Liver (tissue), 9 donors: Measurements from ENCODE around the gene ARHGEF4. TPM values are rescaled to one million over a fixed set of nuclear protein-coding genes. Genes with fewer than 3 reads are reported as not detected.

Experiments
- DNase-seq: peaks from one replicate; pipeline ENCODE4 v3.0.0-alpha.2; 2017; ENCODE audit warnings: low spot score
- H3K27ac ChIP-seq, 2 donors: one replicate each; pipeline ENCODE4 v1.7.0; 2013; ENCODE audit warnings: inconsistent platforms in 2 of 2, low read length in 2 of 2, control low read depth in 1 of 2, low read depth in 1 of 2, mild to moderate bottlenecking in 1 of 2
- H3K27me3 ChIP-seq, 4 donors: one replicate each; pipeline versions ENCODE4 v1.6.1 to v1.7.0; 2013; ENCODE audit warnings: low read length in 3 of 4, inconsistent platforms in 1 of 4, mild to moderate bottlenecking in 1 of 4, moderate library complexity in 1 of 4; ENCODE audit not compliant: control insufficient read depth in 4 of 4, insufficient read depth in 4 of 4
- H3K36me3 ChIP-seq, 4 donors: one replicate each; pipeline versions ENCODE4 v1.6.1 to v1.7.0; 2013; ENCODE audit warnings: low read length in 3 of 4, mild to moderate bottlenecking in 3 of 4, low read depth in 1 of 4, moderate library complexity in 1 of 4; ENCODE audit not compliant: control insufficient read depth in 4 of 4, insufficient read depth in 3 of 4
- H3K4me1 ChIP-seq, 4 donors: one replicate each; pipeline versions ENCODE4 v1.6.1 to v1.7.0; 2013; ENCODE audit warnings: low read length in 3 of 4, mild to moderate bottlenecking in 3 of 4, moderate library complexity in 1 of 4; ENCODE audit not compliant: control insufficient read depth in 4 of 4, insufficient read depth in 4 of 4
- H3K4me3 ChIP-seq, 3 donors: one replicate each; pipeline versions ENCODE4 v1.6.1 to v1.7.0; 2013; ENCODE audit warnings: low read length in 3 of 3, control low read depth in 1 of 3, low read depth in 1 of 3, mild to moderate bottlenecking in 1 of 3
- H3K9ac ChIP-seq, 2 donors: one replicate each; pipeline ENCODE4 v1.7.0; 2013; ENCODE audit warnings: low read length in 2 of 2, mild to moderate bottlenecking in 2 of 2, moderate library complexity in 2 of 2, control low read depth in 1 of 2, low read depth in 1 of 2
- H3K9me3 ChIP-seq, 4 donors: one replicate each; pipeline versions ENCODE4 v1.6.1 to v1.7.0; 2013; ENCODE audit warnings: low read length in 3 of 4; ENCODE audit not compliant: control insufficient read depth in 4 of 4
- CTCF ChIP-seq: fragments of 150-350 bp; IDR thresholded peaks from 2 replicates; pipeline ENCODE4 v1.5.1; 2017; ENCODE audit warnings: improper control_type of control experiment, low read depth, low read length; ENCODE audit not compliant: missing input control
- EGR1 ChIP-seq, 2 donors: IDR thresholded peaks; 2 replicates each; pipeline ENCODE4 v1.6.1; 2016 to 2018; ENCODE audit warnings: antibody characterized with exemption in 2 of 2, low read depth in 2 of 2
- FOXA1 ChIP-seq: IDR thresholded peaks from 2 replicates; pipeline ENCODE4 v1.6.1; 2016; ENCODE audit warnings: antibody characterized with exemption
- GABPA ChIP-seq, 2 donors: IDR thresholded peaks in 1 of 2; conservative IDR thresholded peaks in 1 of 2; 2 replicates each; pipeline ENCODE4 v1.6.1; 2016; ENCODE audit warnings: antibody characterized with exemption in 2 of 2, mild to moderate bottlenecking in 1 of 2, moderate library complexity in 1 of 2
- HNF4A ChIP-seq, 2 donors: conservative IDR thresholded peaks; 2 replicates each; pipeline ENCODE4 v1.6.1; 2016; ENCODE audit warnings: antibody characterized with exemption in 2 of 2, mild to moderate bottlenecking in 2 of 2
- JUND ChIP-seq, 2 donors: IDR thresholded peaks; 2 replicates each; pipeline ENCODE4 v1.6.1; 2016; ENCODE audit warnings: antibody characterized with exemption in 2 of 2
- NR2F2 ChIP-seq: IDR thresholded peaks from 2 replicates; pipeline ENCODE4 v1.6.1; 2016; ENCODE audit warnings: antibody characterized with exemption
- REST ChIP-seq: IDR thresholded peaks from 2 replicates; pipeline ENCODE4 v1.6.1; 2016; ENCODE audit warnings: antibody characterized with exemption, mild to moderate bottlenecking
- RXRA ChIP-seq, 2 donors: IDR thresholded peaks; 2 replicates each; pipeline ENCODE4 v1.6.1; 2017 to 2018; ENCODE audit warnings: antibody characterized with exemption in 2 of 2, mild to moderate bottlenecking in 1 of 2
- SP1 ChIP-seq: IDR thresholded peaks from 2 replicates; pipeline ENCODE4 v1.6.1; 2018; ENCODE audit warnings: antibody characterized with exemption, mild to moderate bottlenecking
- TAF1 ChIP-seq: conservative IDR thresholded peaks from 2 replicates; pipeline ENCODE4 v1.6.1; 2016; ENCODE audit warnings: antibody characterized with exemption, mild to moderate bottlenecking
- YY1 ChIP-seq: IDR thresholded peaks from 2 replicates; pipeline ENCODE4 v1.6.1; 2016; ENCODE audit warnings: antibody characterized with exemption, mild to moderate bottlenecking
- ZBTB33 ChIP-seq: IDR thresholded peaks from 2 replicates; pipeline ENCODE4 v1.6.1; 2016; ENCODE audit warnings: antibody characterized with exemption
- WGBS: extraction: QIAGEN DNeasy Blood & Tissue Kit; methylation state at CpG from one replicate; pipeline ENCODE4 v1.1.7; 2013; 5-methylcytosine and 5-hydroxymethylcytosine counted together
- polyA plus RNA-seq, 2 donors: library from polyadenylated mRNA; stranded (reverse) in 1 of 2; unstranded in 1 of 2; fragments of 200-250 nt in 1 of 2; fragments of >200 nt in 1 of 2; fragmentation: Nextera tagmentation in 1 of 2; extraction: Ambion mirVana in 1 of 2; gene quantifications; one replicate each; pipeline versions ENCODE4 v1.2.1 to v1.2.3, GENCODE V29; 2013 to 2015
- total RNA-seq, 2 donors: library from RNA; depleted of rRNA; stranded (reverse); fragments of >200 nt; gene quantifications; one replicate each; pipeline ENCODE4 v1.2.3, GENCODE V29; 2014
- TF ChIP-seq, protein P1 (sequence below): IDR thresholded peaks from 2 replicates; pipeline ENCODE4 v1.6.1; 2016; ENCODE audit warnings: antibody characterized with exemption
- TF ChIP-seq, protein P2 (sequence below): IDR thresholded peaks from 2 replicates; pipeline ENCODE4 v1.6.1; 2016; ENCODE audit warnings: antibody characterized with exemption
- donor health status: healthy.
- donor health status: healthy.
- donor health status: healthy.
- donor health status: healthy.
- donor health status: healthy.

Gene ARHGEF4
- total and polyA plus RNA-seq, 4 donors, result 0.08 TPM; not detected in 2

DNA sequence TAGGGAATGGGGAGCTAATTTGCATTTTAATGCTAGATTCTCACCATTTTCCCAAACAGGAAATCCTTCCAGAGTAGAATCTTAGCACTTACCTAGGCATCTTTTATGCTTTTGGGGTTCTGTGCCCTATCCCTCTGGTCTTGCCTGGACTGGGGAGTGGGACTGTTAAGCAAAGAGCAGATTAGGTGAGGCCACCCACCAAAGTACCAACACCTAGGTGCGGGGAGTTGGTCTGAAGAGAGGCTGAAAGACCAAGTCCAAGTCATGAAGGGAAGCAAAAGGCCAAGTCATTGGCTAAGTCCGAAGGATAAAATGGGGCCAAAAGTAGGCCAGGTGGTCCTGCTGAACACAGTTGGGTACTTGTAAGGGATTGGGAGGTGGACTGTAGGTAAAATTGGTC lies 169.8 kb downstream of the ARHGEF4 start:
- Histone ChIP-seq H3K9ac (no peak overlapping the region), H3K9me3 (no peaks in the 10 kb centered on the region), H3K27ac (no peak overlapping the region), H3K4me3 (no peak overlapping the region), H3K36me3 (no peaks in the 10 kb centered on the region), H3K27me3 (peaks cover 0 to 13% (median 0%) of the 10 kb centered on the region in 4 donors), H3K4me1 (no peaks in the 10 kb centered on the region)
- WGBS, result 91% methylated on average over 2 of the region's 2 CpGs
- TF ChIP-seq FOXA1 (no peak), REST (no peak), RXRA (IDR thresholded peaks at IDR 0.05) (no peak), HNF4A (conservative IDR thresholded peaks at IDR 0.05) (no peak), CTCF (no peak), YY1 (no peak), TAF1 (no peak), GABPA (IDR thresholded peaks at IDR 0.05 in 1 of 2, conservative IDR thresholded peaks at IDR 0.05 in 1 of 2) (no peak), EGR1 (IDR thresholded peaks at IDR 0.05; ENCODE audit: low read depth in 2 of 2) (no peak), JUND (IDR thresholded peaks at IDR 0.05) (no peak), ZBTB33 (no peak)
- no peak for DNase-seq

DNA sequence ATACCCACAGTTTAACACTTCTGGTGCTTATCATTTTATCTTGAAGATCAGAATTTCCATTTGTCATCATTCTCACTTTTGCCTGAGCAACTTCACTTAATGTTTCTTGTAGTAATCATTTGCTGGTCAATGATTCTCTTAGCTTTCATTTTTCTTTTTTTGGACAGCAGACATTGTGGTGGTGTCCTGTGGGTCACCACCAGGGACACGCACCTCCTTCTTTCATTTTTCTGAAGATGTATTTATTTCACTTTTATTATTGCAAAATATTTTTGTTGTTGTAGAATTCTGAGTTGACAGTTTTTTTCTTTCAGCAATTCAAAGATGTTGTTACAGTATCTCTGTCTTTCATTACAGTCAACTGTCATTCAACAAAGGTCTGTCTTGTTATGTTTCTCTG lies 172.3 kb downstream of the ARHGEF4 start:
- no peak for DNase-seq
- H3K9ac ChIP-seq, result no peak overlapping the region
- WGBS, result 83% methylated on average over 1 of the region's 1 CpG
- H3K4me3 ChIP-seq, result no peak overlapping the region
- H3K27ac ChIP-seq, result no peak overlapping the region
- no peaks in the 10 kb centered on the region for H3K4me1 ChIP-seq
- TF ChIP-seq SP1 (no peak), REST (no peak), FOXA1 (no peak), HNF4A (conservative IDR thresholded peaks at IDR 0.05) (no peak), YY1 (no peak), EGR1 (IDR thresholded peaks at IDR 0.05; ENCODE audit: low read depth in 2 of 2) (no peak), JUND (IDR thresholded peaks at IDR 0.05) (no peak), GABPA (IDR thresholded peaks at IDR 0.05 in 1 of 2, conservative IDR thresholded peaks at IDR 0.05 in 1 of 2) (no peak), NR2F2 (no peak)
- TF ChIP-seq, protein P1, sequence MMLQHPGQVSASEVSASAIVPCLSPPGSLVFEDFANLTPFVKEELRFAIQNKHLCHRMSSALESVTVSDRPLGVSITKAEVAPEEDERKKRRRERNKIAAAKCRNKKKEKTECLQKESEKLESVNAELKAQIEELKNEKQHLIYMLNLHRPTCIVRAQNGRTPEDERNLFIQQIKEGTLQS, result no peak
- TF ChIP-seq, protein P2, sequence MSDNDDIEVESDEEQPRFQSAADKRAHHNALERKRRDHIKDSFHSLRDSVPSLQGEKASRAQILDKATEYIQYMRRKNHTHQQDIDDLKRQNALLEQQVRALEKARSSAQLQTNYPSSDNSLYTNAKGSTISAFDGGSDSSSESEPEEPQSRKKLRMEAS, result no peak
- H3K9me3 ChIP-seq, result no peaks in the 10 kb centered on the region
- no peaks in the 10 kb centered on the region for H3K36me3 ChIP-seq
- peaks cover 0 to 13% (median 0%) of the 10 kb centered on the region in 4 donors for H3K27me3 ChIP-seq
